SK-N-SH (cell line): ENCODE data around the gene CHD5. TPM values are rescaled to one million over a fixed set of nuclear protein-coding genes. Genes with fewer than 3 reads are reported as not detected.

Experiments used
- CTCF ChIA-PET: fragments of 300-600, 350-600 bp; formaldehyde crosslinking; extraction: SDS; loops from one replicate; lab custom pipeline; 2021; lab: Yijun Ruan, JAX
- POLR2A ChIA-PET: fragments of 350-600 bp; sonication (Branson Sonifier 250); formaldehyde crosslinking; extraction: SDS; loops from one replicate; lab custom pipeline; 2020; ENCODE audit warnings: antibody characterized with exemption, inconsistent platforms; lab: Yijun Ruan, JAX
- DNase-seq: peaks from one replicate; pipeline ENCODE4 v3.0.0; 2012
- H2AFZ ChIP-seq: fragments of 200-600 bp; sonication (generic); 2 replicates; pipeline ENCODE4 v1.8.1; 2016; ENCODE audit warnings: antibody characterized with exemption, mild to moderate bottlenecking, low read depth
- H3F3A ChIP-seq: fragments of 200-600 bp; sonication (generic); replicated peaks from 2 replicates; pipeline ENCODE3; 2016; ENCODE audit warnings: antibody characterized with exemption, mild to moderate bottlenecking; ENCODE audit not compliant: insufficient read depth
- H3K27ac ChIP-seq, 2 experiments: fragments of 200-500 bp in 1 of 2; fragments of 200-600 bp in 1 of 2; sonication (Bioruptor generic) in 1 of 2; sonication (generic), shearing (Covaris generic) in 1 of 2; 2 replicates each; pipeline versions ENCODE4 v1.5.1 to v1.6.1; 2014 to 2016; ENCODE audit warnings: low read depth in 2 of 2, inconsistent platforms in 1 of 2, low read length in 1 of 2, mild to moderate bottlenecking in 1 of 2, mixed read lengths in 1 of 2
- H3K27me3 ChIP-seq: fragments of 200-600 bp; sonication (generic), shearing (Covaris generic); 2 replicates; pipeline ENCODE4 v1.6.1; 2016; ENCODE audit warnings: mixed run types; ENCODE audit not compliant: insufficient read depth
- H3K36me3 ChIP-seq, 2 experiments: fragments of 200-500 bp in 1 of 2; fragments of 200-600 bp in 1 of 2; sonication (Bioruptor generic) in 1 of 2; sonication (generic) in 1 of 2; replicated peaks in 1 of 2; 2 replicates each; pipeline versions ENCODE3 to v1.5.1; 2014 to 2016; ENCODE audit warnings: low read length in 1 of 2, mild to moderate bottlenecking in 1 of 2; ENCODE audit not compliant: insufficient read depth in 2 of 2, control insufficient read depth in 1 of 2
- H3K4me1 ChIP-seq, 2 experiments: fragments of 200-500 bp in 1 of 2; fragments of 200-600 bp in 1 of 2; sonication (Bioruptor generic) in 1 of 2; sonication (generic), shearing (Covaris generic) in 1 of 2; 2 replicates each; pipeline versions ENCODE4 v1.5.1 to v1.6.1; 2014 to 2016; ENCODE audit warnings: low read depth in 1 of 2, low read length in 1 of 2, mixed run types in 1 of 2; ENCODE audit not compliant: insufficient read depth in 2 of 2, control insufficient read depth in 1 of 2
- H3K4me2 ChIP-seq: fragments of 200-600 bp; sonication (generic), shearing (Covaris generic); 2 replicates; pipeline ENCODE4 v1.6.1; 2017; ENCODE audit warnings: mixed run types
- H3K4me3 ChIP-seq, 2 experiments: fragments of 200-500 bp in 1 of 2; fragments of 200-600 bp in 1 of 2; sonication (Bioruptor generic) in 1 of 2; sonication (generic), shearing (Covaris generic) in 1 of 2; 2 replicates each; pipeline versions ENCODE4 v1.5.1 to v1.8.1; 2014 to 2016; ENCODE audit warnings: low read depth in 2 of 2, inconsistent platforms in 1 of 2, low read length in 1 of 2, mild to moderate bottlenecking in 1 of 2, mixed read lengths in 1 of 2, moderate library complexity in 1 of 2
- H3K79me2 ChIP-seq: fragments of 200-600 bp; sonication (generic); 2 replicates; pipeline ENCODE4 v1.8.1; 2017; ENCODE audit warnings: mild to moderate bottlenecking; ENCODE audit not compliant: insufficient read depth
- H3K9ac ChIP-seq: fragments of 200-600 bp; sonication (generic); 2 replicates; pipeline ENCODE4 v1.6.1; 2017; ENCODE audit warnings: mixed run types
- H3K9me2 ChIP-seq: fragments of 200-600 bp; sonication (generic); 2 replicates; pipeline ENCODE4 v1.6.1; 2017; ENCODE audit warnings: mixed run types
- H3K9me3 ChIP-seq: fragments of 200-600 bp; sonication (generic); 2 replicates; pipeline ENCODE4 v1.6.1; 2017; ENCODE audit warnings: mixed run types, mild to moderate bottlenecking, moderate library complexity
- H4K20me1 ChIP-seq: fragments of 200-600 bp; sonication (generic); 2 replicates; pipeline ENCODE4 v1.6.1; 2017; ENCODE audit warnings: mild to moderate bottlenecking, mixed run types; ENCODE audit not compliant: insufficient read depth
- ELF1 ChIP-seq: IDR thresholded peaks from 2 replicates; pipeline ENCODE4 v1.4.0; 2012
- EP300 ChIP-seq, 2 experiments: IDR thresholded peaks; 2 replicates each; pipeline versions ENCODE4 v1.4.0 to v1.6.1; 2012; ENCODE audit warnings: borderline replicate concordance in 1 of 2, low read depth in 1 of 2, low read length in 1 of 2
- FOSL2 ChIP-seq: IDR thresholded peaks from 2 replicates; pipeline ENCODE4 v1.4.0; 2012; ENCODE audit warnings: low read depth, mild to moderate bottlenecking, moderate library complexity, borderline replicate concordance
- GATA2 ChIP-seq: sonication (generic); formaldehyde crosslinking; IDR thresholded peaks from 2 replicates; pipeline ENCODE4 v1.5.0; 2020; ENCODE audit warnings: mild to moderate bottlenecking, missing genetic modification reagents
- MXI1 ChIP-seq: IDR thresholded peaks from 2 replicates; pipeline ENCODE4 v1.6.1; 2012; ENCODE audit warnings: mild to moderate bottlenecking, low read depth, low read length, improper control_type of control experiment
- POLR2AphosphoS5 ChIP-seq: IDR thresholded peaks from 2 replicates; pipeline ENCODE4 v1.6.1; 2012; ENCODE audit warnings: low read depth, low read length
- RCOR1 ChIP-seq: fragments of 150-350 bp; IDR thresholded peaks from 2 replicates; pipeline ENCODE4 v1.6.1; 2017; ENCODE audit warnings: antibody characterized with exemption, low read length
- SIN3A ChIP-seq: IDR thresholded peaks from 2 replicates; pipeline ENCODE4 v1.6.1; 2012; ENCODE audit warnings: low read depth, mild to moderate bottlenecking, low read length, moderate library complexity, borderline replicate concordance
- SMC3 ChIP-seq: IDR thresholded peaks from 2 replicates; pipeline ENCODE4 v1.6.1; 2012; ENCODE audit warnings: low read depth, low read length, improper control_type of control experiment
- TEAD4 ChIP-seq: IDR thresholded peaks from 2 replicates; pipeline ENCODE4 v1.4.0; 2012; ENCODE audit warnings: mild to moderate bottlenecking, borderline replicate concordance; ENCODE audit not compliant: insufficient read depth
- YY1 ChIP-seq: IDR thresholded peaks from 2 replicates; pipeline ENCODE4 v1.4.0; 2012; ENCODE audit warnings: low read depth, mild to moderate bottlenecking
- WGBS: methylation state at CpG from one replicate; pipeline ENCODE4 v1.1.6; 2017; ENCODE audit warnings: low lambda C conversion rate; 5-methylcytosine and 5-hydroxymethylcytosine counted together
- polyA plus RNA-seq, 3 experiments: library from polyadenylated mRNA; depleted of rRNA; stranded (reverse); fragments of >200 nt; gene quantifications; 2 replicates each; pipeline ENCODE4 v1.2.3, GENCODE V29; 2012
- TF ChIP-seq, protein P1 (sequence below): fragments of 200-600 bp; sonication (generic); IDR thresholded peaks from 2 replicates; pipeline ENCODE4 v1.6.1; 2017; ENCODE audit warnings: antibody characterized with exemption, mild to moderate bottlenecking, moderate library complexity
- TF ChIP-seq, protein P2 (sequence below): fragments of 150-350 bp; IDR thresholded peaks from 2 replicates; pipeline ENCODE4 v1.6.1; 2017; ENCODE audit warnings: antibody characterized with exemption, low read length, low read depth, borderline replicate concordance
- TF ChIP-seq, protein P3 (sequence below): fragments of 150-350 bp; IDR thresholded peaks from 2 replicates; pipeline ENCODE4 v1.6.1; 2016; ENCODE audit warnings: mild to moderate bottlenecking, low read depth, low read length
- TF ChIP-seq, protein P4 (sequence below): IDR thresholded peaks from 2 replicates; pipeline ENCODE4 v1.4.0; 2012; ENCODE audit warnings: low read depth

Gene CHD5
- polyA plus RNA-seq, 1 of the 3 experiments (the other 2 are of a cell fraction), result 0.26 TPM

DNA sequence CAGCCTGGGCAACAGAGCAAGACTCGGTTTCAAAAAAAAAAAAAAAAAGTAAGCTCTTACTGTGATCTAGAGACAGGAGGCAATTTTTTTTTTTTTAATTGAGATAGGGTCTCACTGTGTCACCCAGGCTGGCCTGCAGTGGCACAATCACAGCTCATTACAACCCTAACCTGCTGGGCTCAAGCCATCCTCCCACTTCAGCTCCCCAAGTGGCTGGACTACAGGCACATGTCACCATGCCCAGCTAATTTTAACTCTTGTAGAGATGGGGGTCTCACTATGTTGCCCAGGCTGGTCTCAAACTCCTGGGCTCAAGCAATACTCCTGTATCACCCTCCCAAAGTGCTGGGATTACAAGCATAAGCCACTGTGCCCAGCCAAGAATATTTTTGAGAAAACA is 11.8 kb upstream of the CHD5 start:
- CTCF ChIA-PET, result interaction anchor here (0.9 to 2.3 kb wide), 6 partner anchors 10 to 231 kb away, joined by 3 to 7 read pairs (median 4); no protein-coding TSS in a partner anchor
- WGBS, result 100% methylated on average over 1 of the region's 1 CpG
- TF ChIP-seq, protein P1, sequence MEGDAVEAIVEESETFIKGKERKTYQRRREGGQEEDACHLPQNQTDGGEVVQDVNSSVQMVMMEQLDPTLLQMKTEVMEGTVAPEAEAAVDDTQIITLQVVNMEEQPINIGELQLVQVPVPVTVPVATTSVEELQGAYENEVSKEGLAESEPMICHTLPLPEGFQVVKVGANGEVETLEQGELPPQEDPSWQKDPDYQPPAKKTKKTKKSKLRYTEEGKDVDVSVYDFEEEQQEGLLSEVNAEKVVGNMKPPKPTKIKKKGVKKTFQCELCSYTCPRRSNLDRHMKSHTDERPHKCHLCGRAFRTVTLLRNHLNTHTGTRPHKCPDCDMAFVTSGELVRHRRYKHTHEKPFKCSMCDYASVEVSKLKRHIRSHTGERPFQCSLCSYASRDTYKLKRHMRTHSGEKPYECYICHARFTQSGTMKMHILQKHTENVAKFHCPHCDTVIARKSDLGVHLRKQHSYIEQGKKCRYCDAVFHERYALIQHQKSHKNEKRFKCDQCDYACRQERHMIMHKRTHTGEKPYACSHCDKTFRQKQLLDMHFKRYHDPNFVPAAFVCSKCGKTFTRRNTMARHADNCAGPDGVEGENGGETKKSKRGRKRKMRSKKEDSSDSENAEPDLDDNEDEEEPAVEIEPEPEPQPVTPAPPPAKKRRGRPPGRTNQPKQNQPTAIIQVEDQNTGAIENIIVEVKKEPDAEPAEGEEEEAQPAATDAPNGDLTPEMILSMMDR, result no peak
- TF ChIP-seq FOSL2 (no peak), MXI1 (no peak), EP300 (IDR thresholded peaks at IDR 0.05; ENCODE audit: borderline replicate concordance in 1 of 2, low read depth in 1 of 2, low read length in 1 of 2) (no peak), YY1 (no peak), POLR2AphosphoS5 (no peak), SIN3A (no peak), SMC3 (no peak), ELF1 (no peak), TEAD4 (no peak), GATA2 (CRISPR knock-in tag) (no peak), RCOR1 (no peak)
- TF ChIP-seq, protein P2, sequence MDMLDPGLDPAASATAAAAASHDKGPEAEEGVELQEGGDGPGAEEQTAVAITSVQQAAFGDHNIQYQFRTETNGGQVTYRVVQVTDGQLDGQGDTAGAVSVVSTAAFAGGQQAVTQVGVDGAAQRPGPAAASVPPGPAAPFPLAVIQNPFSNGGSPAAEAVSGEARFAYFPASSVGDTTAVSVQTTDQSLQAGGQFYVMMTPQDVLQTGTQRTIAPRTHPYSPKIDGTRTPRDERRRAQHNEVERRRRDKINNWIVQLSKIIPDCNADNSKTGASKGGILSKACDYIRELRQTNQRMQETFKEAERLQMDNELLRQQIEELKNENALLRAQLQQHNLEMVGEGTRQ, result no peak
- TF ChIP-seq, protein P3, sequence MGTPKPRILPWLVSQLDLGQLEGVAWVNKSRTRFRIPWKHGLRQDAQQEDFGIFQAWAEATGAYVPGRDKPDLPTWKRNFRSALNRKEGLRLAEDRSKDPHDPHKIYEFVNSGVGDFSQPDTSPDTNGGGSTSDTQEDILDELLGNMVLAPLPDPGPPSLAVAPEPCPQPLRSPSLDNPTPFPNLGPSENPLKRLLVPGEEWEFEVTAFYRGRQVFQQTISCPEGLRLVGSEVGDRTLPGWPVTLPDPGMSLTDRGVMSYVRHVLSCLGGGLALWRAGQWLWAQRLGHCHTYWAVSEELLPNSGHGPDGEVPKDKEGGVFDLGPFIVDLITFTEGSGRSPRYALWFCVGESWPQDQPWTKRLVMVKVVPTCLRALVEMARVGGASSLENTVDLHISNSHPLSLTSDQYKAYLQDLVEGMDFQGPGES, result no peak
- TF ChIP-seq, protein P4, sequence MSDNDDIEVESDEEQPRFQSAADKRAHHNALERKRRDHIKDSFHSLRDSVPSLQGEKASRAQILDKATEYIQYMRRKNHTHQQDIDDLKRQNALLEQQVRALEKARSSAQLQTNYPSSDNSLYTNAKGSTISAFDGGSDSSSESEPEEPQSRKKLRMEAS, result no peak

More for the DNA sequence above, 11.8 kb upstream of the CHD5 start:
- peaks cover 28 to 64% of the 10 kb centered on the region in 2 experiments for H3K36me3 ChIP-seq
- no peaks in the 10 kb centered on the region for H3K27me3 ChIP-seq
- peaks cover 67% of the 10 kb centered on the region for H4K20me1 ChIP-seq
- no peaks in the 10 kb centered on the region for H3K9me3 ChIP-seq
- POLR2A ChIA-PET, result interaction anchor here (0.6 kb wide), 1 partner anchor 153 kb away, joined by 3 read pairs; no protein-coding TSS in a partner anchor
- no peak overlapping the region for H3K4me2 ChIP-seq
- peaks cover 96% of the 10 kb centered on the region for H3K79me2 ChIP-seq
- no peaks in the 10 kb centered on the region for H3K9me2 ChIP-seq
- DNase-seq, result no peak
- H3K4me3 ChIP-seq, result no peak overlapping the region
- H3K27ac ChIP-seq, result no peak overlapping the region
- H3F3A ChIP-seq, result peaks cover 6% of the 10 kb centered on the region
- H2AFZ ChIP-seq, result no peak overlapping the region
- no peaks in the 10 kb centered on the region for H3K4me1 ChIP-seq
- H3K9ac ChIP-seq, result no peak overlapping the region
